SK-N-MC (cell line): Measurements from ENCODE around the gene SIAH3.

Experiments
- DNase-seq: peaks from one replicate; pipeline ENCODE4 v3.0.0-alpha.2; 2011; ENCODE audit warnings: low read depth, low spot score
- H3K27ac ChIP-seq: fragments of 200-600 bp; sonication (generic); 2 replicates; pipeline ENCODE4 v1.5.1; 2016; ENCODE audit warnings: mixed run types
- H3K36me3 ChIP-seq: fragments of 200-600 bp; sonication (generic); 2 replicates; pipeline ENCODE4 v1.6.1; 2017; ENCODE audit warnings: antibody characterized with exemption, low read length, mixed read lengths; ENCODE audit not compliant: insufficient read depth
- H3K4me3 ChIP-seq: fragments of 200-600 bp; sonication (generic); 2 replicates; pipeline ENCODE4 v1.5.1; 2016
- H3K9ac ChIP-seq: fragments of 200-600 bp; sonication (generic); 2 replicates; pipeline ENCODE4 v1.8.0; 2017; ENCODE audit warnings: mixed run types, mixed read lengths; ENCODE audit not compliant: insufficient read length
- H3K9me3 ChIP-seq: fragments of 200-600 bp; sonication (generic); 2 replicates; pipeline ENCODE4 v1.6.1; 2017; ENCODE audit warnings: low read depth, mild to moderate bottlenecking, antibody characterized with exemption, low read length, moderate library complexity, mixed read lengths
- EZH2 ChIP-seq: fragments of 200-600 bp; sonication (generic); IDR thresholded peaks from one replicate; pipeline ENCODE4 v1.6.1; 2017; ENCODE audit warnings: antibody characterized with exemption
- FOXP2 ChIP-seq: optimal IDR thresholded peaks from 2 replicates; pipeline ENCODE3; 2011; ENCODE audit warnings: mild to moderate bottlenecking, moderate library complexity; ENCODE audit not compliant: insufficient read depth; ENCODE audit errors: extremely low read length, control extremely low read depth
- POLR2AphosphoS5 ChIP-seq: IDR thresholded peaks from 2 replicates; pipeline ENCODE4 v1.6.1; 2012; ENCODE audit warnings: mild to moderate bottlenecking, low read depth, low read length, borderline replicate concordance

Gene SIAH3

GRCh38 chr13:45833663-45834375 lies 17.7 kb downstream of the SIAH3 start:
- Histone ChIP-seq H3K36me3 (no peaks in the 10 kb centered on the region), H3K9me3 (no peaks in the 10 kb centered on the region), H3K9ac (no peak overlapping the region), H3K27ac (peak overlapping the region; percentile 58), H3K4me3 (no peak overlapping the region)
- DNase-seq, result no peak
- TF ChIP-seq POLR2AphosphoS5 (no peak), FOXP2 (no peak), EZH2 (no peak)

DNA sequence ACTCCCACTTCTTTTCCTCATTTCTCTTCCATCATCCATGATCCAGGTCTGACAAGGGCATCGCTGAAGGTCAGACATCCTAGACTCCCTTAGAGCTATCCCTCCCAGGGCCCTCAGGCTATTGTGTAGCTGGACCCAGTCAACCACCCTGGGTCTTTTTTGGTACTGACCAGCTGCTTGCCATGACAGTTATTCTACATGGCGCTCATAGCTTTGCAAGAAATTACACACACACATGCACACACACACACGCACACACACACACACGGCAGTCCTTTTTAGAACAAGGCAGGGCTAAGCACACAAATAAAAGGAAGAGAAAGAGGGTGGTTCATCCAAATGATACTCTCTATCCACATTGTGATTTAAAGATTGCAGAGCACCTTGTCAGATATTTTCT lies 18.3 kb downstream of the SIAH3 start:
- Histone ChIP-seq H3K9me3 (no peaks in the 10 kb centered on the region), H3K27ac (no peak overlapping the region), H3K9ac (no peak overlapping the region), H3K36me3 (no peaks in the 10 kb centered on the region), H3K4me3 (no peak overlapping the region)
- no peak for TF ChIP-seq EZH2
- TF ChIP-seq POLR2AphosphoS5, result no peak
- no peak for TF ChIP-seq FOXP2
- DNase-seq, result no peak

DNA sequence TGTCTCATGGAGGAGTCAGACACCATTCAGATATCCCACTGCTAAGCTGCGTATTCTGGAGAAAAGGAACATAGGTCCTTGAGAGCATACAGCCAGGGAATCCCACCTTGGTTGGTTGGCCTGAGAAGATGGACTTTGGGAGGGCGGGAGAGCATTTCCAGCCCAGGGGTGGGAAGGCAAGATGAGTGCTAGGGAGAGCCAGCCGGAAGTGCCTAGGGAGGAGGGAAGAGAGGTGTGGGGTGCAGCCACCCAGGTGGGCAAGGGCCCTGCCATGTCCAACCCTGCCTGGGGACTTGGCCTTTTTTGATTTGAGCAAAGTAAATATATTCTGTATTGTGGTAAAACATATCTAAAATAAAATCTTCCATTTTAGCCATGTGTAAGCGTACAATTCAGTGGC lies 19.7 kb downstream of the SIAH3 start:
- TF ChIP-seq EZH2, result no peak
- no peak for TF ChIP-seq POLR2AphosphoS5
- TF ChIP-seq FOXP2, result no peak
- H3K27ac ChIP-seq, result no peak overlapping the region
- no peak overlapping the region for H3K4me3 ChIP-seq
- H3K9ac ChIP-seq, result no peak overlapping the region
- no peak for DNase-seq
- H3K9me3 ChIP-seq, result no peaks in the 10 kb centered on the region
- no peaks in the 10 kb centered on the region for H3K36me3 ChIP-seq

GRCh38 chr13:45830121-45830520 lies 21.4 kb downstream of the SIAH3 start:
- no peak overlapping the region for H3K27ac ChIP-seq
- H3K9me3 ChIP-seq, result no peaks in the 10 kb centered on the region
- H3K36me3 ChIP-seq, result no peaks in the 10 kb centered on the region
- H3K9ac ChIP-seq, result no peak overlapping the region
- no peak overlapping the region for H3K4me3 ChIP-seq
- no peak for DNase-seq
- TF ChIP-seq FOXP2 (no peak), EZH2 (no peak), POLR2AphosphoS5 (no peak)

- Histone ChIP-seq H3K9me3 (no peaks in the 10 kb centered on the region), H3K9ac (no peak overlapping the region), H3K4me3 (peak overlapping the region; percentile 3; the same call in 1 of the 2 replicates), H3K27ac (peak overlapping the region; percentile 71), H3K36me3 (no peaks in the 10 kb centered on the region)
- TF ChIP-seq EZH2 (no peak), FOXP2 (no peak), POLR2AphosphoS5 (no peak; the same call in 1 of the 2 replicates)
- no peak for DNase-seq
Measured at GRCh38 chr13:45828256-45828968, 23.1 kb downstream of the SIAH3 start.

DNA sequence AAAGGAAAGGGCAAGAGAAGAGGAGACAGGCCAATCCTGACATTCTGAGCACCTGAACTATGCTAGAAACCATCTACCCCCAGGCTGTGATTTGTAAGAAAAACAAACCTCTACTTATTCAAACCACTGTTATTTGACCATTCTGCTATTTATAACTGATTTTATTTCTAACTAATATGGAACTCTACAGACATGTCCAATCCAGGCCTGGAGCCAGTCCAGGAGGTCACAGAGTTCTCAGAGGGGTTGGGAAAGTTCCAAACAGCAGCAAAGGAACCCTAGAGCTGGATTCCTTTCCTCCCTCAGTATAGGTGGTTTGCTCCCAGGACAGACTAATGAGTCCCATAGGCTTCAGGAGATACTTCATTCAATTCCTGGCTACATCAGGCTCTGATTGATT lies 24.2 kb downstream of the SIAH3 start:
- no peaks in the 10 kb centered on the region for H3K9me3 ChIP-seq
- H3K9ac ChIP-seq, result no peak overlapping the region
- H3K27ac ChIP-seq, result no peak overlapping the region
- TF ChIP-seq EZH2 (no peak), POLR2AphosphoS5 (no peak), FOXP2 (no peak)
- H3K4me3 ChIP-seq, result no peak overlapping the region
- no peaks in the 10 kb centered on the region for H3K36me3 ChIP-seq
- DNase-seq, result no peak

DNA sequence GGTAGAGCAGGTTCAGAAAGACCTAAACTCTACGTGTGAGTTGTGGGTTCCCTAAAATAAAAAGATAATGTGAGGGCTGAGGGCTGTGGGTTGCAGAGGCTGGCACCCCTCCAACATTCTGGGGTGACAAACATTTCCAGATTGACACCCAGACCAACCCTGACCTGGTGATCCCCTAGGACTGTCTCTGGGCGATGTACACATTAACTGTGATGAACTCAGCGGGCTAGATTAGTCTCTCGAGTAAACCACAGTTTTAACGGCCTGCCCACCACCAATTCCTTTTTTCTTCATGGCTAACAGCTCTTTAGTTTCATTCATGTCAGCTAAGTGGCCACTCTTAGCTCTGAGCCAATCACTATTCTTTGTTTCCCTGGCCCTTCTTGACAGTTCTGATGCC lies 24.8 kb downstream of the SIAH3 start:
- Histone ChIP-seq H3K36me3 (no peaks in the 10 kb centered on the region), H3K27ac (no peak overlapping the region), H3K9ac (no peak overlapping the region), H3K4me3 (no peak overlapping the region), H3K9me3 (no peaks in the 10 kb centered on the region)
- TF ChIP-seq POLR2AphosphoS5 (no peak), EZH2 (no peak), FOXP2 (no peak)
- DNase-seq, result no peak

DNA sequence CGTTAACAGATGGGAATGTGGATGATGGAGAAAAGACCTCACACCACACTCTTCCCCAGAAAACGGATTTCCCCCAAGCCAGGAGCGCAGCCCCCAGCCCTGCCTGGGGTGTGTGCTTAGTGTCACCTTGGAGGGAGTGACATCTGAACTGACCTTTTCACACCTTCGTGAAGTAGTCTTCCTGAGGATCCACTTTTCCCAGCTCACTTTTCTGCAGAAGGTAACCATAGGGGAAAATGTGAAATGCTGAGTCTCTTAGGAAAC lies 26.2 kb downstream of the SIAH3 start:
- TF ChIP-seq EZH2 (no peak), FOXP2 (no peak), POLR2AphosphoS5 (no peak)

DNA sequence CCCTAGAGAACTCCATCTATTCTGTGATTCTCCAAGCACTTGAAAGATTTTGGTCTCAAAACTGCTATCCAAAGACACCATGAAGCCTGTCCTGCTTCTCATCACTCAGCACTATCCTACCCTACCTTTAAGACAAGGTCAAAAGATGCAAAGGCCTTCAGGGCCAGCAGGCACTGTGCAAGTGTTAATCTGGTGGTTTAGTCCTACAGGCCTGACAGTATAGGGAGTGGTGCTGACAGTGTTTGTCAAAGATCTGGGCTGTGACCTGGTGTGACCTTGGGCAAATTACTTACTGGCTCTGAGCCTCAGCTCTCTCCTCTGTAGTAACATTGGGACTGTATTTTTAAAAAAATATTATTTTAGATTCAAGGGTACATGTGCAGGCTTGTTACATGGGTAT lies 28.0 kb downstream of the SIAH3 start:
- Histone ChIP-seq H3K27ac (peak overlapping the region; percentile 4; the same call in 1 of the 2 replicates), H3K36me3 (no peaks in the 10 kb centered on the region), H3K9me3 (no peaks in the 10 kb centered on the region), H3K9ac (no peak overlapping the region), H3K4me3 (no peak overlapping the region)
- TF ChIP-seq EZH2, result no peak
- no peak for TF ChIP-seq FOXP2
- TF ChIP-seq POLR2AphosphoS5, result no peak
- DNase-seq, result no peak

More for the DNA sequence above, 26.2 kb downstream of the SIAH3 start:
- Histone ChIP-seq H3K9me3 (no peaks in the 10 kb centered on the region), H3K9ac (no peak overlapping the region), H3K27ac (no peak overlapping the region), H3K4me3 (no peak overlapping the region), H3K36me3 (no peaks in the 10 kb centered on the region)
- no peak for DNase-seq
